Colonic mucosa (tissue), 4 donors: ENCODE data around the gene SENP1. TPM values are rescaled to one million over a fixed set of nuclear protein-coding genes. Genes with fewer than 3 reads are reported as not detected.

ENCODE experiments used
- DNase-seq: peaks from one replicate; pipeline ENCODE4 v3.0.0-alpha.2; 2020
- H3K27ac ChIP-seq: fragments of 200-600 bp; one replicate; pipeline ENCODE4 v1.8.0; 2021
- H3K27me3 ChIP-seq: fragments of 200-600 bp; one replicate; pipeline ENCODE4 v1.8.0; 2021
- H3K36me3 ChIP-seq: fragments of 200-600 bp; one replicate; pipeline ENCODE4 v1.8.0; 2021
- H3K4me1 ChIP-seq: fragments of 200-600 bp; one replicate; pipeline ENCODE4 v1.8.0; 2021; ENCODE audit warnings: mild to moderate bottlenecking
- H3K4me3 ChIP-seq: fragments of 200-600 bp; one replicate; pipeline ENCODE4 v1.8.0; 2021
- H3K9ac ChIP-seq, 2 donors: one replicate each; pipeline ENCODE4 v1.7.0; 2013; ENCODE audit warnings: control low read depth in 2 of 2, low read depth in 2 of 2, low read length in 2 of 2
- H3K9me3 ChIP-seq: fragments of 200-600 bp; one replicate; pipeline ENCODE4 v1.8.0; 2021
- CTCF ChIP-seq: fragments of 200-600 bp; IDR thresholded peaks from one replicate; pipeline ENCODE4 v1.8.0; 2022; ENCODE audit warnings: antibody characterized with exemption, mild to moderate bottlenecking
- intact Hi-C: fragments of 100-400 bp; cut with DNase I; formaldehyde crosslinking; loops from one replicate; pipeline ENCODE4 v1.14.1; 2022
- microRNA-seq: library from miRNA; unstranded; fragments of <30 nt; microRNA quantifications from one replicate; pipeline ENCODE4, GENCODE V29; 2019
- total RNA-seq, 2 donors: library from RNA; stranded (reverse); fragmentation: NEBNext Ultra II Directional in 1 of 2; extraction: Animal tissue kit (Norgen Biotek cat#: 25700) in 1 of 2; gene quantifications; one replicate each; pipeline ENCODE4 v1.2.1, GENCODE V29; 2021
- donor health status: healthy.
- donor health status: DM: no; HTN: no; CAD: no.
- donor health status: DM: no; HTN: no; CAD: no.

Gene SENP1
- total RNA-seq, 2 donors from 2014 or later = 14.9 to 16.8 TPM

GRCh38 chr12:47995981-47996401 is 109.9 kb downstream of the SENP1 start:
- H3K9me3 ChIP-seq = no peaks in the 10 kb centered on the region
- peaks cover 9% of the 10 kb centered on the region for H3K27me3 ChIP-seq
- no peak for TF ChIP-seq CTCF
- H3K27ac ChIP-seq = no peak overlapping the region
- no peak overlapping the region for H3K4me3 ChIP-seq
- no peaks in the 10 kb centered on the region for H3K36me3 ChIP-seq
- intact Hi-C loops = no loop called here
- no peaks in the 10 kb centered on the region for H3K4me1 ChIP-seq
- no peak for DNase-seq
- no peak overlapping the region for H3K9ac ChIP-seq

- Histone ChIP-seq H3K36me3 (no peaks in the 10 kb centered on the region), H3K9ac (no peak overlapping the region), H3K4me1 (no peaks in the 10 kb centered on the region), H3K4me3 (no peak overlapping the region), H3K27me3 (no peaks in the 10 kb centered on the region), H3K9me3 (no peaks in the 10 kb centered on the region), H3K27ac (no peak overlapping the region)
- DNase-seq = no peak
- TF ChIP-seq CTCF = no peak
- intact Hi-C loops = no loop called here
Observed at GRCh38 chr12:47993491-47993890, 112.4 kb downstream of the SENP1 start.

Small RNAs within 50 kb of the gene (microRNA-seq; reads per million reads assigned to microRNA genes)
- gene MIR6505 = 1.7 reads per million

Other genes starting within 250 kb of the SENP1 start
- 100 to 1,000 TPM; 124 to 140 TPM for gene VDR, start 201.1 kb downstream of the SENP1 start, total RNA-seq
- gene TMEM106C, start 142.5 kb downstream of the SENP1 start, total RNA-seq = 100 to 1,000 TPM; 187 to 258 TPM
- gene COL2A1, start 101.6 kb downstream of the SENP1 start, total RNA-seq = 1 to 10 TPM; 1.1 to 1.3 TPM
- gene PFKM, start 13.3 kb upstream of the SENP1 start, total RNA-seq = 10 to 100 TPM; 39.2 to 64.6 TPM
- 10 to 100 TPM; 37.0 to 39.5 TPM for gene ASB8, start 51.4 kb upstream of the SENP1 start, total RNA-seq
- gene CCDC184, start 77.6 kb upstream of the SENP1 start, total RNA-seq = under 1 TPM; 0.35 to 0.53 TPM
- not detected for gene OR10AD1, start 97.2 kb upstream of the SENP1 start, total RNA-seq
- gene ZNF641, start 244.8 kb upstream of the SENP1 start, total RNA-seq = 1 to 10 TPM; 7.4 TPM